Measurements from ENCODE around the gene ZNF827. TPM values are rescaled to one million over a fixed set of nuclear protein-coding genes. Genes with fewer than 3 reads are reported as not detected.

ZNF827 gene
- total and polyA plus RNA-seq, 2 of the 8 experiments (the other 6 are each of a cell fraction or from before 2014, with no cell fraction given), result 25.3 to 26.2 TPM

GRCh38 chr4:145873901-145874300 is 64.7 kb downstream of the ZNF827 start (continued):
- TF ChIP-seq EP300 (IDR thresholded peaks at IDR 0.05; ENCODE audit: borderline replicate concordance in 1 of 2, low read depth in 2 of 2, low read length in 2 of 2), result no peak
- TF ChIP-seq ATF3 (IDR thresholded peaks at IDR 0.05; ENCODE audit: insufficient read depth, low read depth, low read length), result no peak

Data from H1 (cell line).